OCI-LY1 (cell line): Measurements from ENCODE around the gene LMBR1.

Experiments used
- H2AFZ ChIP-seq: fragments of 200-600 bp; sonication (generic), shearing (Covaris generic); 2 replicates; pipeline ENCODE4 v1.6.0; 2014; ENCODE audit warnings: antibody characterized with exemption, mild to moderate bottlenecking, low read length
- H3F3A ChIP-seq: fragments of 200-600 bp; sonication (generic), shearing (Covaris generic); 2 replicates; pipeline ENCODE4 v1.6.0; 2014; ENCODE audit warnings: mild to moderate bottlenecking, antibody characterized with exemption, low read length, moderate library complexity; ENCODE audit not compliant: insufficient read depth
- H3K27ac ChIP-seq: fragments of 200-600 bp; sonication (generic); 2 replicates; pipeline ENCODE4 v1.5.1; 2014; ENCODE audit warnings: low read length, mixed run types, mild to moderate bottlenecking, low read depth; ENCODE audit not compliant: poor library complexity, severe bottlenecking
- H3K27me3 ChIP-seq: fragments of 200-600 bp; sonication (generic); 2 replicates; pipeline ENCODE4 v1.6.0; 2014; ENCODE audit warnings: antibody characterized with exemption, mild to moderate bottlenecking, low read length, moderate library complexity; ENCODE audit not compliant: insufficient read depth
- H3K36me3 ChIP-seq: fragments of 200-600 bp; sonication (generic); 2 replicates; pipeline ENCODE4 v1.6.1; 2014; ENCODE audit warnings: mild to moderate bottlenecking, antibody characterized with exemption, low read length, moderate library complexity, mixed read lengths; ENCODE audit not compliant: insufficient read depth
- H3K4me1 ChIP-seq: fragments of 200-600 bp; sonication (generic); 2 replicates; pipeline ENCODE4 v1.5.1; 2014; ENCODE audit warnings: mild to moderate bottlenecking, low read length, moderate library complexity; ENCODE audit not compliant: insufficient read depth, severe bottlenecking
- H3K4me2 ChIP-seq: fragments of 200-600 bp; sonication (generic), shearing (Covaris generic); 2 replicates; pipeline ENCODE4 v1.6.1; 2014; ENCODE audit warnings: low read length
- H3K4me3 ChIP-seq: fragments of 200-600 bp; sonication (generic); 2 replicates; pipeline ENCODE4 v1.5.1; 2014; ENCODE audit warnings: low read length, low read depth, mild to moderate bottlenecking, mixed read lengths; ENCODE audit not compliant: poor library complexity, severe bottlenecking
- H3K79me2 ChIP-seq: fragments of 200-600 bp; shearing (Covaris generic); 2 replicates; pipeline ENCODE4 v1.6.1; 2016; ENCODE audit warnings: mixed run types, low read length, mixed read lengths; ENCODE audit not compliant: insufficient read depth
- H3K9ac ChIP-seq: fragments of 200-600 bp; sonication (generic), shearing (Covaris generic); 2 replicates; pipeline ENCODE4 v1.6.1; 2014; ENCODE audit warnings: mild to moderate bottlenecking, low read length, mixed read lengths
- H3K9me2 ChIP-seq: fragments of 200-600 bp; sonication (generic), shearing (Covaris generic); 2 replicates; pipeline ENCODE4 v1.6.1; 2014; ENCODE audit warnings: low read depth, mild to moderate bottlenecking, low read length, mixed read lengths
- H3K9me3 ChIP-seq: fragments of 200-600 bp; shearing (Covaris generic); 2 replicates; pipeline ENCODE4 v1.6.1; 2014; ENCODE audit warnings: low read length, mixed read lengths
- H4K20me1 ChIP-seq: fragments of 200-600 bp; sonication (generic), shearing (Covaris generic); 2 replicates; pipeline ENCODE4 v1.6.0; 2016; ENCODE audit warnings: mild to moderate bottlenecking, low read length; ENCODE audit not compliant: insufficient read depth
- CTCF ChIP-seq: fragments of 200-600 bp; sonication (generic), shearing (Covaris generic); IDR thresholded peaks from 2 replicates; pipeline ENCODE4 v1.5.1; 2017; ENCODE audit warnings: mild to moderate bottlenecking, antibody characterized with exemption, low read length, moderate library complexity, mixed read lengths
- EZH2 ChIP-seq: fragments of 200-600 bp; sonication (generic), shearing (Covaris generic); IDR thresholded peaks from 2 replicates; pipeline ENCODE4 v1.8.0; 2017; ENCODE audit warnings: borderline replicate concordance, mixed run types, mild to moderate bottlenecking, antibody characterized with exemption, low read length, moderate library complexity, mixed read lengths

Gene LMBR1

GRCh38 chr7:156668130-156668741 lies 224.7 kb downstream of the LMBR1 start:
- Histone ChIP-seq H3K9ac (no peak overlapping the region), H3K27ac (no peak overlapping the region), H4K20me1 (no peaks in the 10 kb centered on the region), H3K27me3 (no peaks in the 10 kb centered on the region), H3K36me3 (peaks cover 10% of the 10 kb centered on the region; the same call in 1 of the 2 replicates), H3K4me2 (no peak overlapping the region), H3F3A (no peaks in the 10 kb centered on the region), H3K4me3 (no peak overlapping the region), H3K79me2 (no peaks in the 10 kb centered on the region), H2AFZ (no peak overlapping the region), H3K4me1 (no peaks in the 10 kb centered on the region), H3K9me2 (no peaks in the 10 kb centered on the region), H3K9me3 (no peaks in the 10 kb centered on the region)
- no peak for TF ChIP-seq CTCF
- TF ChIP-seq EZH2: no peak

- Histone ChIP-seq H3K4me2 (no peak overlapping the region), H3K79me2 (no peaks in the 10 kb centered on the region), H3K4me1 (no peaks in the 10 kb centered on the region), H4K20me1 (no peaks in the 10 kb centered on the region), H3K9me2 (no peaks in the 10 kb centered on the region), H3K36me3 (no peaks in the 10 kb centered on the region), H3K27me3 (no peaks in the 10 kb centered on the region), H3F3A (no peaks in the 10 kb centered on the region), H3K9ac (no peak overlapping the region), H3K9me3 (no peaks in the 10 kb centered on the region), H3K4me3 (no peak overlapping the region), H2AFZ (no peak overlapping the region), H3K27ac (no peak overlapping the region)
- TF ChIP-seq CTCF (no peak), EZH2 (no peak)
These were observed 225.9 kb downstream of the LMBR1 start for GRCh38 chr7:156667110-156667426.

GRCh38 chr7:156666368-156667109 lies 226.4 kb downstream of the LMBR1 start:
- TF ChIP-seq CTCF (no peak), EZH2 (no peak)
- no peaks in the 10 kb centered on the region for H3K79me2 ChIP-seq
- no peaks in the 10 kb centered on the region for H3F3A ChIP-seq

More at GRCh38 chr7:156666368-156667109, 226.4 kb downstream of the LMBR1 start:
- Histone ChIP-seq H3K36me3 (no peaks in the 10 kb centered on the region), H3K4me1 (no peaks in the 10 kb centered on the region), H2AFZ (no peak overlapping the region), H3K9me3 (no peaks in the 10 kb centered on the region), H3K9me2 (no peaks in the 10 kb centered on the region), H3K4me2 (no peak overlapping the region), H3K9ac (no peak overlapping the region), H3K27me3 (no peaks in the 10 kb centered on the region), H3K27ac (no peak overlapping the region), H3K4me3 (no peak overlapping the region), H4K20me1 (no peaks in the 10 kb centered on the region)
